RWPE1 (cell line): ENCODE data around the gene TRIML2.
"Not testable (repeated sequence)": the region's sequence is repeated elsewhere in the genome, so short reads cannot be mapped to it uniquely, and the experiment has no call there.

Experiments used
- CTCF ChIA-PET: fragments of 350-600 bp; sonication (Branson Sonifier 250); formaldehyde crosslinking; extraction: SDS; loops from one replicate; lab custom pipeline; 2021; lab: Yijun Ruan, JAX
- POLR2A ChIA-PET: fragments of 400-600 bp; formaldehyde crosslinking; extraction: SDS; loops from one replicate; lab custom pipeline; 2020; ENCODE audit warnings: antibody characterized with exemption; ENCODE audit not compliant: low non-redundant PET; lab: Yijun Ruan, JAX
- DNase-seq: peaks from one replicate; pipeline ENCODE4 v3.0.0; 2012; ENCODE audit warnings: low spot score
- H3K27ac ChIP-seq: fragments of 450-650 bp; 2 replicates; pipeline ENCODE4 v1.5.1; 2017
- TF ChIP-seq, protein P1 (sequence below): fragments of 450-650 bp; conservative IDR thresholded peaks from 2 replicates; pipeline ENCODE4 v1.5.1; 2017; ENCODE audit warnings: low read depth, mild to moderate bottlenecking

The TRIML2 gene

DNA sequence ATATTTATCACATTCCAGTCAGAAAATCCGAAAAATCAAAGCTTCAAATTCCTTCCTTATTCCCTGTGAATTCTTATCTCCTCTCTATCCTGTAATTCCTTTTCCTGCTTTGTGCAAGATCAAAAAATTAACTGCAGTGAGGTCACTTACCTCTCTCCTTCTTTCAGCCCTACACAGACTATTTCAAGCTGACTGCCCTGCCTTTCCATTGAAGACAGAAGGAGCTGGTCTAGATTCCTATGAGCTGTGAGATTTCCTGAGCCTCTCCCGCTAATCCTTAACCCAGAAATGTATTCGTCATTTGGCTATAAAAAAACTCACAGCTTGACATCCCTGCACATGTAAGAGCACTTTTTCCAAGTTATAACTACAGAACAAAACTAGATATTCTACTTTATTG lies 26.6 kb downstream of the TRIML2 start:
- TF ChIP-seq, protein P1, sequence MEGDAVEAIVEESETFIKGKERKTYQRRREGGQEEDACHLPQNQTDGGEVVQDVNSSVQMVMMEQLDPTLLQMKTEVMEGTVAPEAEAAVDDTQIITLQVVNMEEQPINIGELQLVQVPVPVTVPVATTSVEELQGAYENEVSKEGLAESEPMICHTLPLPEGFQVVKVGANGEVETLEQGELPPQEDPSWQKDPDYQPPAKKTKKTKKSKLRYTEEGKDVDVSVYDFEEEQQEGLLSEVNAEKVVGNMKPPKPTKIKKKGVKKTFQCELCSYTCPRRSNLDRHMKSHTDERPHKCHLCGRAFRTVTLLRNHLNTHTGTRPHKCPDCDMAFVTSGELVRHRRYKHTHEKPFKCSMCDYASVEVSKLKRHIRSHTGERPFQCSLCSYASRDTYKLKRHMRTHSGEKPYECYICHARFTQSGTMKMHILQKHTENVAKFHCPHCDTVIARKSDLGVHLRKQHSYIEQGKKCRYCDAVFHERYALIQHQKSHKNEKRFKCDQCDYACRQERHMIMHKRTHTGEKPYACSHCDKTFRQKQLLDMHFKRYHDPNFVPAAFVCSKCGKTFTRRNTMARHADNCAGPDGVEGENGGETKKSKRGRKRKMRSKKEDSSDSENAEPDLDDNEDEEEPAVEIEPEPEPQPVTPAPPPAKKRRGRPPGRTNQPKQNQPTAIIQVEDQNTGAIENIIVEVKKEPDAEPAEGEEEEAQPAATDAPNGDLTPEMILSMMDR, result no peak
- ChIA-PET CTCF (no interaction called here), POLR2A (no interaction called here)
- DNase-seq, result no peak
- H3K27ac ChIP-seq, result no peak overlapping the region

DNA sequence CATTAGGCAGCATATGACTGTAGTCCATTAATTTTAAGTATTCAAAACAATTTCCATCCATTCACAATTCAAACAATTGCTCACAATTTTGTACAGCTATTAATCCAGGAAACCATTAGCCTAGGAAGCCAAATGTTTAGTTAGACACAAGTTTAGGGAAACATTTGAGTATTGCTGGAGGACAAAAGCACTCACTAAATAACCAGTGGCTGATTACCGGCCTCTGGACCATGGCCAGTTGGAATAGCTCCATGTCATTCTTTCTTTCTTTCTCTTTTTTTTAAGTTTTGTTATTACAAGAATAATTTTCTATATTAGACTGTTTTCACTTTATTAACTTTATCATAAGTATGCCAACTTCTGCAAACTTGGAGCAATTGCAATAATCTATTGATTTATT lies 31.3 kb downstream of the TRIML2 start:
- ChIA-PET POLR2A (no interaction called here), CTCF (no interaction called here)
- DNase-seq, result no peak
- H3K27ac ChIP-seq, result no peak overlapping the region
- TF ChIP-seq, protein P1, result no peak

DNA sequence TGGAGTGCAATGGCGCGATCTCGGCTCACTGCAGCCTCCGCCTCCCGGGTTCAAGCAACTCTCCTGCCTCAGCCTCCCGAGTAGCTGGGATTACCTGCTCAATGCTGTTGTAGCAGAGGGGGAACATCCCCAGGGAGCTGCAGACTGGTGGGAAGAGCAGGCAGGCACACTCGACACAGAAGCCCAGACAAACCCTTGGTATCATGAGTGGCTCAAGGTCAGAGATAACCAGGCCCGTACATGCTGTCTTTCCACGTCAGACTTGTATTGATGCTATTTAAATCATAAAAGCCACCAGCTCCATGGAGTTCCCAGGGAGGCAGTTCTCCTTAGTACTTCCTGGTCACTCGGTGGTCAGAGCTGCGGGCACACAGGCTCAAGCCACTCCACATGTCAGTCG lies 33.2 kb downstream of the TRIML2 start:
- H3K27ac ChIP-seq, result no peak overlapping the region
- DNase-seq, result no peak
- ChIA-PET POLR2A (no interaction called here), CTCF (no interaction called here)
- TF ChIP-seq, protein P1, result no peak

DNA sequence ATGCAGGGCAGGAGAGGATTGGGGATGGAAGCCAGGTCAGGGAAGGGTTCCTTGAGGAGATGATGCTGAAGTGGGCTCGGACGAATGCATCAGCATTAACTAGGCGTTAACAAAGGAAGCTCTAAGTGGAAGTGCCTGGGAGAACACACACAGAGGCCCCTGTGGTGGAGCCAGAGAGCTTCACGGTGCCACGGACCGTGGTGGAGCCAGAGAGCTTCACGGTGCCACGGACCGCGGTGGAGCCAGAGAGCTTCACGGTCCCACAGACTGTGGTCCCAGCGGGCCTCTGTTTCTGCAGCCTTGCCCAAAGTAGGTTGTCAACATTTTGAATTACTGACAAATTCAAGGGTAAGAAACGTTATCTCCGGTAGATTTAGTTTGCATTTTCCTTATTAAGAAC lies 48.3 kb downstream of the TRIML2 start:
- POLR2A ChIA-PET, result no interaction called here
- TF ChIP-seq, protein P1, result no peak
- CTCF ChIA-PET, result no interaction called here
- DNase-seq, result no peak
- no peak overlapping the region for H3K27ac ChIP-seq

DNA sequence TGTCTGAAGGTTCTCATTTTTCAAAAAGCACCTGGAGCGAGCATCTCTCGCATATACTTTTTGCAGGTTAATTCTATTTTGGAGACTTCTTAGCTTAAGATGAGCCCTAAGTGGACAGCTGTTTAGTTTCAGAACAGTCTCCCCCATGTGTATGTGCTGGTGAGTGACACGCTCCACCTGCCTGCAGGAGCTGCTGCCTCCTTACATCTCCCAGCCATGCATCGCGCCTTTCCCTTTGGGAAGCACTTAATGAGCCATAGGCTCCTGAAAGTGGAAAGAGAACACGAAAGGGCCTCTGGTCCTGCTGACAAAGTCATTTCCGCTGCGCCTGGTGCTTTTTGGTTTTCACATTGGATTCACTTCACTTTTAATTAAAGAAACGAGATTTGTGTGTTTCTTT lies 56.1 kb downstream of the TRIML2 start:
- POLR2A ChIA-PET, result no interaction called here
- TF ChIP-seq, protein P1, result no peak
- CTCF ChIA-PET, result interaction anchor here (0.7 to 1.3 kb wide), 2 partner anchors 31 to 667 kb away, joined by 5 read pairs; no protein-coding TSS in a partner anchor
- H3K27ac ChIP-seq, result no peak overlapping the region
- no peak for DNase-seq

DNA sequence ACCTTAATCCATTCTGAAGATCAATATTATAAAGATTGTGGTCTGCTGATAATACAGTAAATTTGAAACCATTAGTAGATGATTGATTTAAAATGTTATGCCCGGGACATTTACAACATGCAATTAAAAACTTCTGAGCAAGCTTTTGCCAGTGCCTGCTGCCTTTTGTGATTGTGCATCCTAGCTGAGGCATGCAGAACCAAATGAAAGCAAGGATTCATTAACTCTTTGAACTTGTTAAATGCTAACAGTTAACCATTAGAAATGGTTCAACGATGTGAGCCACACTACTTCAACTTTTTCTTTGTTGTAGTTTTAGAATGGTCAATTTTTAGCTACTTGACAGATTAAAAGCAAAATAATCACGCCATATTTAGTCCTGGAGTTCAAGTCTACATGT lies 62.7 kb downstream of the TRIML2 start:
- H3K27ac ChIP-seq, result no peak overlapping the region
- CTCF ChIA-PET, result no interaction called here
- POLR2A ChIA-PET, result no interaction called here
- TF ChIP-seq, protein P1, result no peak
- no peak for DNase-seq

DNA sequence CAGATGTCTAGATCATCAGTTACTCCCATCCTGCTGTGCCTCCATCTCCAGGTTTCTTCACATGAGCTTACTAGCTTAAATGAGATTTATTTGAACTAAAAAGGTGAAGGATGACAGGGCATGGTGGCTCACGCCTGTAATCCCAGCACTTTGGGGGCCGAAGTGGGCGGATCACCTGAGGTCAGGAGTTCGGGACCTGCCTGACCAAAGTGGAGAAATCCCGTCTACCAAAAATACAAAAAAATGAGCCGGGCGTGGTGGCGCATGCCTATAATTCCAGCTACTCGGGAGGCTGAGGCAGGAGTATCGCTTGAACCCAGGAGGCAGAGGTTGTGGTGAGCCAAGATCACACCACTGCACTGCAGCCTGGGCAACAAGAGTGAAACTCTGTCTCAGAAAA lies 63.9 kb downstream of the TRIML2 start:
- POLR2A ChIA-PET, H3K27ac ChIP-seq, DNase-seq: not testable (repeated sequence)
- CTCF ChIA-PET, result interaction anchor here (0.6 kb wide), 1 partner anchor 113 kb away, joined by 3 read pairs; no protein-coding TSS in a partner anchor
